IPS-NIHi7 (cell line): ENCODE data around the gene CRELD1.
A peak's percentile ranks its signal among the peaks of the same experiment; 100 is the strongest.
"Not testable (repeated sequence)": the region's sequence is repeated elsewhere in the genome, so short reads cannot be mapped to it uniquely, and the experiment has no call there.

Experiments
- DNase-seq: peaks from one replicate; pipeline ENCODE4 v3.0.0; 2012; ENCODE audit warnings: mixed read lengths; ENCODE audit errors: extremely low spot score

The CRELD1 gene

GRCh38 chr3:9934993-9935392 is 1.4 kb downstream of the CRELD1 start:
- DNase-seq = no peak

- no peak for DNase-seq
Measured at GRCh38 chr3:9935966-9936510, 2.4 kb downstream of the CRELD1 start.

GRCh38 chr3:9937486-9938238 is 4.0 kb downstream of the CRELD1 start:
- no peak for DNase-seq

GRCh38 chr3:9938966-9939365 is 5.3 kb downstream of the CRELD1 start:
- DNase-seq = no peak

GRCh38 chr3:9939906-9940305 is 6.3 kb downstream of the CRELD1 start:
- not testable (repeated sequence) for DNase-seq

- DNase-seq = no peak
Measured at GRCh38 chr3:9940746-9941145, 7.1 kb downstream of the CRELD1 start.

GRCh38 chr3:9942164-9942563 is 8.5 kb downstream of the CRELD1 start:
- DNase-seq = no peak

- no peak for DNase-seq
Measured at GRCh38 chr3:9942934-9943690, 9.5 kb downstream of the CRELD1 start.

GRCh38 chr3:9944271-9944670 is 10.6 kb downstream of the CRELD1 start:
- no peak for DNase-seq

- DNase-seq = no peak
Measured at GRCh38 chr3:9945358-9945757, 11.7 kb downstream of the CRELD1 start.

- DNase-seq = peak; percentile 92
Measured at GRCh38 chr3:9946112-9947024, 12.7 kb downstream of the CRELD1 start.

- DNase-seq = peak; percentile 71
Measured at GRCh38 chr3:9947025-9947995, 13.7 kb downstream of the CRELD1 start.

GRCh38 chr3:9948586-9948985 is 15.0 kb downstream of the CRELD1 start:
- no peak for DNase-seq

- no peak for DNase-seq
Measured at GRCh38 chr3:9949115-9949514, 15.5 kb downstream of the CRELD1 start.

GRCh38 chr3:9949626-9950025 is 16.0 kb downstream of the CRELD1 start:
- no peak for DNase-seq

- no peak for DNase-seq
Measured at GRCh38 chr3:9951126-9951525, 17.5 kb downstream of the CRELD1 start.

- DNase-seq = no peak
Measured at GRCh38 chr3:9951598-9951961, 17.9 kb downstream of the CRELD1 start.

GRCh38 chr3:9951962-9952805 is 18.6 kb downstream of the CRELD1 start, which contains the start of gene PRRT3:
TSS of gene PRRT3 (minus strand) at chr3:9952408. CDS start at chr3:9950115, 2,293 bp downstream.
- DNase-seq = peak; percentile 70

GRCh38 chr3:9955067-9955502 is 21.5 kb downstream of the CRELD1 start:
- peak; percentile 68 for DNase-seq
